ENCODE measurements around the gene RAB40B.

GRCh38 chr17:82709676-82710498 lies 11.4 kb upstream of the RAB40B start:
- TF ChIP-seq EZH2 (IDR thresholded peaks at IDR 0.05) (no peak), TCF7L2 (IDR thresholded peaks at IDR 0.05; ENCODE audit: borderline replicate concordance, extremely low read depth, insufficient read depth, insufficient read length) (no peak), CTCF (IDR thresholded peaks at IDR 0.05 in 2 of 3, conservative IDR thresholded peaks at IDR 0.05 in 1 of 3; ENCODE audit: borderline replicate concordance in 1 of 3, insufficient read depth in 1 of 3, low read depth in 2 of 3, low read length in 2 of 3) (no peak), ELF1 (IDR thresholded peaks at IDR 0.05; ENCODE audit: borderline replicate concordance, low read depth) (no peak), ZFX (IDR thresholded peaks at IDR 0.05) (no peak), POLR2A (IDR thresholded peaks at IDR 0.05; ENCODE audit: borderline replicate concordance, extremely low read depth, insufficient read depth, insufficient read length) (no peak), RAD21 (IDR thresholded peaks at IDR 0.05; ENCODE audit: low read depth) (no peak), MAX (IDR thresholded peaks at IDR 0.05) (no peak)
